PC-9 (cell line): ENCODE results near the gene TMEM86A. TPM values are rescaled to one million over a fixed set of nuclear protein-coding genes. Genes with fewer than 3 reads are reported as not detected.

Experiments
- BruUV-seq: library from RNA; stranded (reverse); fragments of 400-500 nt; replicated peaks from 2 replicates; lab custom pipeline; 2021; lab: Mats Ljungman, UMichigan
- CTCF ChIA-PET: fragments of 300-600 bp; sonication (Branson Sonifier 250); formaldehyde crosslinking; loops from one replicate; lab custom pipeline; 2022; ENCODE audit warnings: antibody characterized with exemption; lab: Charles Lee
- POLR2A ChIA-PET: fragments of 300-600 bp; sonication (Branson Sonifier 250); formaldehyde crosslinking; loops from one replicate; lab custom pipeline; 2022; ENCODE audit warnings: antibody characterized with exemption; ENCODE audit not compliant: unreplicated experiment; lab: Charles Lee
- DNase-seq, 2 experiments: peaks; one replicate each; pipeline versions ENCODE4 v3.0.0 to v3.0.0-alpha.2; 2015 to 2022; ENCODE audit warnings: mixed read lengths in 1 of 2
- H2AFZ ChIP-seq: fragments of 200-600 bp; sonication (generic); 2 replicates; pipeline ENCODE4 v1.8.1; 2017; ENCODE audit warnings: antibody characterized with exemption
- H3F3A ChIP-seq: fragments of 200-600 bp; sonication (generic); 2 replicates; pipeline ENCODE4 v1.8.1; 2017; ENCODE audit warnings: antibody characterized with exemption, mild to moderate bottlenecking, low read depth; ENCODE audit not compliant: insufficient read depth
- H3K27ac ChIP-seq: fragments of 200-600 bp; sonication (generic); 2 replicates; pipeline ENCODE4 v1.6.1; 2016; ENCODE audit warnings: mixed run types
- H3K27me3 ChIP-seq: fragments of 200-600 bp; sonication (generic); 2 replicates; pipeline ENCODE4 v1.6.1; 2016; ENCODE audit warnings: low read depth, mixed run types; ENCODE audit not compliant: insufficient read depth
- H3K36me3 ChIP-seq: fragments of 200-600 bp; sonication (generic); 2 replicates; pipeline ENCODE4 v1.6.1; 2016; ENCODE audit warnings: low read depth, mixed run types
- H3K4me1 ChIP-seq: fragments of 200-600 bp; sonication (generic); replicated peaks from 2 replicates; pipeline ENCODE4 v1.6.1; 2016; ENCODE audit warnings: mixed run types; ENCODE audit not compliant: insufficient read depth
- H3K4me2 ChIP-seq: fragments of 200-600 bp; sonication (generic); 2 replicates; pipeline ENCODE4 v1.6.1; 2017; ENCODE audit warnings: mixed run types
- H3K4me3 ChIP-seq: fragments of 200-600 bp; sonication (generic); 2 replicates; pipeline ENCODE4 v1.6.1; 2016; ENCODE audit warnings: mixed run types
- H3K79me2 ChIP-seq: fragments of 200-600 bp; sonication (generic); 2 replicates; pipeline ENCODE4 v1.6.1; 2017; ENCODE audit warnings: low read depth, mixed run types
- H3K9me2 ChIP-seq: fragments of 200-600 bp; sonication (generic); 2 replicates; pipeline ENCODE4 v1.8.1; 2017; ENCODE audit warnings: mild to moderate bottlenecking; ENCODE audit not compliant: insufficient read depth
- H3K9me3 ChIP-seq: fragments of 200-600 bp; sonication (generic); 2 replicates; pipeline ENCODE4 v1.8.1; 2016; ENCODE audit warnings: low read depth; ENCODE audit not compliant: insufficient read depth
- H4K20me1 ChIP-seq: fragments of 200-600 bp; sonication (generic); 2 replicates; pipeline ENCODE4 v1.8.1; 2017; ENCODE audit not compliant: insufficient read depth
- CTCF ChIP-seq: fragments of 200-600 bp; sonication (generic); conservative IDR thresholded peaks from 2 replicates; pipeline ENCODE4 v1.6.1; 2017; ENCODE audit warnings: mixed run types, antibody characterized with exemption, mild to moderate bottlenecking, moderate library complexity
- EZH2 ChIP-seq: fragments of 200-600 bp; sonication (generic); IDR thresholded peaks from 2 replicates; pipeline ENCODE4 v1.8.0; 2017; ENCODE audit warnings: antibody characterized with exemption, low read depth
- intact Hi-C: fragments of 100-400 bp; cut with micrococcal nuclease; formaldehyde crosslinking; loops from one replicate; pipeline ENCODE4 v1.10.0; 2022; ENCODE audit not compliant: unreplicated experiment
- total RNA-seq: library from RNA; stranded (reverse); gene quantifications from 2 replicates; pipeline ENCODE4 v1.2.3, GENCODE V29; 2021

The TMEM86A gene
- total RNA-seq, 1 experiment from 2014 or later: 2.1 TPM

GRCh38 chr11:18729426-18729825, 30.8 kb downstream of the TMEM86A start:
- CTCF ChIA-PET: no interaction called here
- H3K9me3 ChIP-seq: no peaks in the 10 kb centered on the region
- H3K4me3 ChIP-seq: no peak overlapping the region
- DNase-seq: no peak
- no peaks in the 10 kb centered on the region for H3F3A ChIP-seq
- H3K79me2 ChIP-seq: no peaks in the 10 kb centered on the region
- no TSS peak for BruUV-seq
- intact Hi-C loops: no loop called here
- no peaks in the 10 kb centered on the region for H3K9me2 ChIP-seq
- no peaks in the 10 kb centered on the region for H4K20me1 ChIP-seq
- H3K4me1 ChIP-seq: no peaks in the 10 kb centered on the region
- no peak overlapping the region for H3K4me2 ChIP-seq
- POLR2A ChIA-PET: no interaction called here
- H3K27ac ChIP-seq: no peak overlapping the region
- no peaks in the 10 kb centered on the region for H3K36me3 ChIP-seq
- TF ChIP-seq EZH2 (no peak), CTCF (no peak)
- no peaks in the 10 kb centered on the region for H3K27me3 ChIP-seq
- H2AFZ ChIP-seq: no peak overlapping the region

GRCh38 chr11:18730020-18730419, 31.4 kb downstream of the TMEM86A start:
- H3K36me3 ChIP-seq: no peaks in the 10 kb centered on the region
- H3K4me2 ChIP-seq: no peak overlapping the region
- H3K4me1 ChIP-seq: no peaks in the 10 kb centered on the region
- no peaks in the 10 kb centered on the region for H3F3A ChIP-seq
- H4K20me1 ChIP-seq: no peaks in the 10 kb centered on the region
- ChIA-PET CTCF (no interaction called here), POLR2A (no interaction called here)
- H3K9me2 ChIP-seq: no peaks in the 10 kb centered on the region
- no peaks in the 10 kb centered on the region for H3K9me3 ChIP-seq
- intact Hi-C loops: loop anchor here (10.0 kb wide), 1 partner anchor 485 kb away; the partner anchor contains the start of gene SAA2
- H3K79me2 ChIP-seq: no peaks in the 10 kb centered on the region
- no peak overlapping the region for H3K27ac ChIP-seq
- no peak for DNase-seq
- TF ChIP-seq EZH2: no peak
- no peak for TF ChIP-seq CTCF
- BruUV-seq: no TSS peak
- no peak overlapping the region for H2AFZ ChIP-seq
- no peaks in the 10 kb centered on the region for H3K27me3 ChIP-seq
- H3K4me3 ChIP-seq: no peak overlapping the region

- intact Hi-C loops: loop anchor here (10.0 kb wide), 1 partner anchor 487 kb away; the partner anchor contains the start of gene SAA2
- no TSS peak for BruUV-seq
Measured at GRCh38 chr11:18731441-18731840, 32.9 kb downstream of the TMEM86A start.

More at GRCh38 chr11:18731441-18731840, 32.9 kb downstream of the TMEM86A start:
- Histone ChIP-seq H4K20me1 (no peaks in the 10 kb centered on the region), H3K36me3 (no peaks in the 10 kb centered on the region), H3K9me2 (no peaks in the 10 kb centered on the region), H3K27ac (no peak overlapping the region), H3F3A (no peaks in the 10 kb centered on the region), H3K27me3 (peaks cover under 1% of the 10 kb centered on the region; the same call in 1 of the 2 replicates), H3K79me2 (no peaks in the 10 kb centered on the region), H3K9me3 (no peaks in the 10 kb centered on the region), H3K4me2 (no peak overlapping the region), H3K4me3 (no peak overlapping the region), H2AFZ (no peak overlapping the region), H3K4me1 (no peaks in the 10 kb centered on the region)
- DNase-seq: no peak
- ChIA-PET POLR2A (no interaction called here), CTCF (interaction anchor here (0.6 to 1.4 kb wide), 3 partner anchors 10 to 191 kb away, joined by 3 to 5 read pairs (median 4); no protein-coding TSS in a partner anchor)
- TF ChIP-seq CTCF: no peak
- TF ChIP-seq EZH2: no peak
